GM13977 (cell line): Measurements from ENCODE around the gene CHRND.
A peak's percentile ranks its signal among the peaks of the same experiment; 100 is the strongest.

Experiments used
- DNase-seq: peaks from one replicate; pipeline ENCODE4 v3.0.0; 2012; ENCODE audit warnings: low spot score
- in situ Hi-C: fragments of 300-500 bp; cut with MboI; formaldehyde crosslinking; loops from one replicate; pipeline ENCODE4 v1.12.0; 2022; ENCODE audit warnings: low sequenced_read_pairs, low pct_unique_long_range_greater_than_20kb, mixed read lengths, inconsistent platforms; ENCODE audit not compliant: unreplicated experiment
- TF ChIP-seq, protein P1 (sequence below): IDR thresholded peaks from 2 replicates; pipeline ENCODE4 v1.5.1; 2012; ENCODE audit warnings: mild to moderate bottlenecking, control low read depth; ENCODE audit not compliant: insufficient read depth; ENCODE audit errors: extremely low read depth, missing control alignments

Gene CHRND

DNA sequence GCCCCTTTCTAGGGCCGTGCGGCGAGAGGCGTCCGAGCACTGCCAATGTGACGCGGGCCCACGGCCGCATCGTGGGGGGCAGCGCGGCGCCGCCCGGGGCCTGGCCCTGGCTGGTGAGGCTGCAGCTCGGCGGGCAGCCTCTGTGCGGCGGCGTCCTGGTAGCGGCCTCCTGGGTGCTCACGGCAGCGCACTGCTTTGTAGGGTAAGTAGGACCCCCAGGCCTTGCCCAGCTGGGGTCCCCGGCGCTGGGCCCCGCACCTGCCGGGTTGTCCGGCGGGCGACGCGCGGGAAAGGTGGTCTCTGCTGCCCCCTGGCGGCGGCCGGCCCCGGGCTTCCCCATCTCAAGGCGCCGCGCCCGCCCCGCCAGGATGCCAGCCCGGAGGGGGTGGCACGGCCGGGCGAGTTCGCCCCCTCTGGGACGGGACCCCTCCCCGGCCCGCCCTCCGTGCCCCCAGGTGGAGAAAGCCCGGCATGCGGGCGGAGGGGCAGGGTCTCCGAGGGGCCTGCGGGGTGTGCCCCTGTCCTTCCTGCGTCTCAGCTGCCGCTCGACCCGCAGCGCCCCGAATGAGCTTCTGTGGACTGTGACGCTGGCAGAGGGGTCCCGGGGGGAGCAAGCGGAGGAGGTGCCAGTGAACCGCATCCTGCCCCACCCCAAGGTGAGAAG is 3.9 kb upstream of the CHRND start:
- in situ Hi-C loops = no loop called here
- peak; percentile 94 for DNase-seq
- TF ChIP-seq, protein P1, sequence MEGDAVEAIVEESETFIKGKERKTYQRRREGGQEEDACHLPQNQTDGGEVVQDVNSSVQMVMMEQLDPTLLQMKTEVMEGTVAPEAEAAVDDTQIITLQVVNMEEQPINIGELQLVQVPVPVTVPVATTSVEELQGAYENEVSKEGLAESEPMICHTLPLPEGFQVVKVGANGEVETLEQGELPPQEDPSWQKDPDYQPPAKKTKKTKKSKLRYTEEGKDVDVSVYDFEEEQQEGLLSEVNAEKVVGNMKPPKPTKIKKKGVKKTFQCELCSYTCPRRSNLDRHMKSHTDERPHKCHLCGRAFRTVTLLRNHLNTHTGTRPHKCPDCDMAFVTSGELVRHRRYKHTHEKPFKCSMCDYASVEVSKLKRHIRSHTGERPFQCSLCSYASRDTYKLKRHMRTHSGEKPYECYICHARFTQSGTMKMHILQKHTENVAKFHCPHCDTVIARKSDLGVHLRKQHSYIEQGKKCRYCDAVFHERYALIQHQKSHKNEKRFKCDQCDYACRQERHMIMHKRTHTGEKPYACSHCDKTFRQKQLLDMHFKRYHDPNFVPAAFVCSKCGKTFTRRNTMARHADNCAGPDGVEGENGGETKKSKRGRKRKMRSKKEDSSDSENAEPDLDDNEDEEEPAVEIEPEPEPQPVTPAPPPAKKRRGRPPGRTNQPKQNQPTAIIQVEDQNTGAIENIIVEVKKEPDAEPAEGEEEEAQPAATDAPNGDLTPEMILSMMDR = peak; percentile 82

DNA sequence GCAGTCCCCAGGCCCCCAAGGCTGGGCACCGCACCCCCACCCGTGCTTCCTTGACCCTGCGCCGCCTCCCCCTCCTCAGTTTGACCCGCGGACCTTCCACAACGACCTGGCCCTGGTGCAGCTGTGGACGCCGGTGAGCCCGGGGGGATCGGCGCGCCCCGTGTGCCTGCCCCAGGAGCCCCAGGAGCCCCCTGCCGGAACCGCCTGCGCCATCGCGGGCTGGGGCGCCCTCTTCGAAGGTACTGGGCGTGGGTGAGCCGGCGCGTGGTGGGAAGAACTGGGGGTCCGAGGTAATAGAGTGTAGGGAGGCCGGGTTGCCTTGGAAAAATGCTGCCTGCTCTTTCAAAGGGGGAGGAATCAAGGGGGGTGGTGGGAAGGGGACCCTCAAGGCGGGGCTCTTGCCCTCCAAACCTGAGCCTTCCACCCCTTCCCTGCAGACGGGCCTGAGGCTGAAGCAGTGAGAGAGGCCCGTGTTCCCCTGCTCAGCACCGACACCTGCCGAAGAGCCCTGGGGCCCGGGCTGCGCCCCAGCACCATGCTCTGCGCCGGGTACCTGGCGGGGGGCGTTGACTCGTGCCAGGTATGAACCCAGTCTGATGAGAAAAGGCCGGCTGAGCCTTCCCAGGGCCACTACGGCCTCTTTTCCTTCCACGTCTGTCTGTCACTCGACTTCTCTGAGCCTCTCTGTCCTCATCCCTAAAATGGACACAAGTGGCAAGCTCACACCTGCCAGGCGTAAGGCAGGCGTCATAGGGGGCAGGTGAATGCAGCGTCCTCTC is 3.1 kb upstream of the CHRND start:
- in situ Hi-C loops = no loop called here
- peak; percentile 53 for DNase-seq
- TF ChIP-seq, protein P1 = no peak

DNA sequence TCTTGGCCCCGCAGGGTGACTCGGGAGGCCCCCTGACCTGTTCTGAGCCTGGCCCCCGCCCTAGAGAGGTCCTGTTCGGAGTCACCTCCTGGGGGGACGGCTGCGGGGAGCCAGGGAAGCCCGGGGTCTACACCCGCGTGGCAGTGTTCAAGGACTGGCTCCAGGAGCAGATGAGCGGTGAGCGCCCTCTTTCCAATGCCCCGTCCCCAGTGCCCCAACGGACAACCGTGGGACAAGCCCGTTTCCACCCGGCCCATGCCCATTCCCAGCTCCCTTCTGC is 2.6 kb upstream of the CHRND start:
- DNase-seq = no peak
- in situ Hi-C loops = no loop called here
- TF ChIP-seq, protein P1 = no peak

DNA sequence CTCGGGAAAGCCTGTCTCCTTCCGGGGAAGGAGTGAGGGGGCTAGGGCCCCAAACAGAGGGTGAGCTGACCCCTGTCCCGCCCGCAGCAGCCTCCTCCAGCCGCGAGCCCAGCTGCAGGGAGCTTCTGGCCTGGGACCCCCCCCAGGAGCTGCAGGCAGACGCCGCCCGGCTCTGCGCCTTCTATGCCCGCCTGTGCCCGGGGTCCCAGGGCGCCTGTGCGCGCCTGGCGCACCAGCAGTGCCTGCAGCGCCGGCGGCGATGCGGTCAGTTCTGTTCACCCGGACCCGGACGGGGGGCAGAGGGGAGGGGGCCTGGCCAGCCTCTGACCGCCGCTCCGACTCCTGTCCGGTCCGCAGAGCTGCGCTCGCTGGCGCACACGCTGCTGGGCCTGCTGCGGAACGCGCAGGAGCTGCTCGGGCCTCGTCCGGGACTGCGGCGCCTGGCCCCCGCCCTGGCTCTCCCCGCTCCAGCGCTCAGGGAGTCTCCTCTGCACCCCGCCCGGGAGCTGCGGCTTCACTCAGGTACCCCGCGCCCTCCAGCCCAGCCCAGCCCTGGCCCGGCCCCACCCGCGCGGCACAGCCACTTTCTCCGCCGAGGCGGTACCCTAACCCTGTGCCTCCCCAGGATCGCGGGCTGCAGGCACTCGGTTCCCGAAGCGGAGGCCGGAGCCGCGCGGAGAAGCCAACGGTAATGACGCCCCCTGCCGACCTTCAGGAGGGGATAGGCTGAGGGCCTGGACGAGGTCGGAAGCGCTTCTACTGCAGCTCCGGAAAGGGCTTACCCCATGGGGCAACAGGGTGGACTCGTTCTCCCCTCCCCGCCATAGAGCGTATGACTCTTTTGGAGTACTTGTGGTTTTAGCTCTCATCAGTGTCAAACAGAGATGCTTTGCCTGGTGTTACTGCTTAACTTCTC is 2.0 kb upstream of the CHRND start:
- TF ChIP-seq, protein P1 = peak; percentile 15
- in situ Hi-C loops = no loop called here
- peak; percentile 67 for DNase-seq

DNA sequence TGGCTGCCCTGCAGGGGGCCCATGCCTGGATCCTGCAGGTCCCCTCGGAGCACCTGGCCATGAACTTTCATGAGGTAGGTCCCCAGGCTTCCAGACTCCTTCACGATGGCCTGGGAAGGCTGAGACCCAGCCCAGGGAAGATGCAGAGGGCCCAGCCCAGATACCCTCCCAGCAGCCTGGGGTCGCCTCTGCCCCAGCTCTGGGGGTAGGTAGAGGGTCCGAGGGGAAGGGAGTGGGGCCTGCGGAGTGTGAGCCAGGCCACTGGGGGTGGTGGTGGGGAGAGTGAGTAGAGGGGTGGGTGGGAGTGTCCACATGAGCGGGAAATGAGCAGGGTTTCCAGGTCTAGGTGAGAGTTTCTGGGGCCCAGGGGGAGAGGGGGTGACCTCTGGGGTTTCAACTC is 1.2 kb upstream of the CHRND start:
- in situ Hi-C loops = no loop called here
- TF ChIP-seq, protein P1 = no peak
- no peak for DNase-seq

DNA sequence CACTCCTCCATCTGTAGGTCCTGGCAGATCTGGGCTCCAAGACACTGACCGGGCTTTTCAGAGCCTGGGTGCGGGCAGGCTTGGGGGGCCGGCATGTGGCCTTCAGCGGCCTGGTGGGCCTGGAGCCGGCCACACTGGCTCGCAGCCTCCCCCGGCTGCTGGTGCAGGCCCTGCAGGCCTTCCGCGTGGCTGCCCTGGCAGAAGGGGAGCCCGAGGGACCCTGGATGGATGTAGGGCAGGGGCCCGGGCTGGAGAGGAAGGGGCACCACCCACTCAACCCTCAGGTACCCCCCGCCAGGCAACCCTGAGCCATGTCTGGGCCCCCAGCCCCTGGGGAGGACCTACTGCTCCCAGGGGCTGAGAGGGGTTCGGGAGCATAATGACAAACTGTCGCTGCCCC is 761 bp upstream of the CHRND start:
- TF ChIP-seq, protein P1 = no peak
- in situ Hi-C loops = no loop called here
- DNase-seq = no peak
